Measurements from ENCODE around the gene CNMD. TPM values are rescaled to one million over a fixed set of nuclear protein-coding genes. Genes with fewer than 3 reads are reported as not detected.

CNMD gene
- total and polyA plus RNA-seq, 2 of the 4 experiments (the other 2 are of a cell fraction), result not detected

GRCh38 chr13:52734075-52734623 lies 5.5 kb downstream of the CNMD start:
- no CpG with 5 or more reads among the region's 4 CpGs for WGBS, 2 experiments (ENCODE audit: extremely low coverage in 2 of 2, insufficient read length in 1 of 2)
- Histone ChIP-seq H3K4me3 (ENCODE audit: insufficient read depth, low read depth, low read length) (no peak overlapping the region), H3K56ac (ENCODE audit: extremely low read depth, insufficient read depth, low read length) (no peak overlapping the region), H3K36me3 (ENCODE audit: control insufficient read depth, insufficient read depth, low read length) (no peaks in the 10 kb centered on the region), H3K27ac (ENCODE audit: insufficient read depth, low read length) (no peak overlapping the region), H2BK20ac (ENCODE audit: low read depth, low read length) (no peak overlapping the region), H2BK15ac (ENCODE audit: low read depth, low read length) (no peak overlapping the region), H2BK5ac (ENCODE audit: low read depth, low read length, poor library complexity, severe bottlenecking) (no peak overlapping the region), H4K91ac (ENCODE audit: insufficient read depth, low read depth, low read length) (no peak overlapping the region), H2BK120ac (ENCODE audit: low read depth, low read length) (no peak overlapping the region), H3K4me1 (ENCODE audit: control insufficient read depth, insufficient read depth, low read length) (no peaks in the 10 kb centered on the region; the same call in 1 of the 2 replicates), H3K18ac (ENCODE audit: low read depth, low read length) (no peak overlapping the region), H3K9me1 (ENCODE audit: insufficient read depth, low read length) (no peaks in the 10 kb centered on the region), H3K9ac (ENCODE audit: low read depth, low read length) (no peak overlapping the region), H3K79me1 (ENCODE audit: low read depth in 1 of 2, low read length in 2 of 2) (no peaks in the 10 kb centered on the region), H3K9me3 (ENCODE audit: control insufficient read depth, insufficient read depth, low read length) (no peaks in the 10 kb centered on the region), H4K20me1 (ENCODE audit: insufficient read depth, low read length) (no peaks in the 10 kb centered on the region), H3K23ac (ENCODE audit: low read depth, low read length) (no peak overlapping the region), H2AK5ac (ENCODE audit: low read depth, low read length) (no peak overlapping the region), H3K27me3 (ENCODE audit: control insufficient read depth, insufficient read depth, low read length) (peaks cover 11% of the 10 kb centered on the region), H3K14ac (replicated peaks; ENCODE audit: low read depth, low read length) (no peak overlapping the region), H4K8ac (ENCODE audit: low read depth in 2 of 2, low read length in 2 of 2) (no peak overlapping the region), H3K4me2 (ENCODE audit: low read depth, low read length) (no peak overlapping the region), H2AFZ (replicated peaks; ENCODE audit: low read length, poor library complexity) (no peak overlapping the region), H2AK9ac (replicated peaks; ENCODE audit: low read depth, low read length, poor library complexity) (no peak overlapping the region), H3K4ac (ENCODE audit: low read depth, low read length) (no peak overlapping the region), H4K5ac (ENCODE audit: low read depth, low read length) (no peak overlapping the region)
- no peak for TF ChIP-seq RCOR1 (IDR thresholded peaks at IDR 0.05; ENCODE audit: insufficient replicate concordance, low read length)
- no peak for TF ChIP-seq USF2 (IDR thresholded peaks at IDR 0.05; ENCODE audit: low read depth, low read length)
- no peak for TF ChIP-seq CHD1 (IDR thresholded peaks at IDR 0.05; ENCODE audit: low read depth, low read length)
- no peak for TF ChIP-seq CEBPB (IDR thresholded peaks at IDR 0.05; ENCODE audit: low read depth, low read length)
- no peak for TF ChIP-seq MAFK (IDR thresholded peaks at IDR 0.05; ENCODE audit: low read depth, low read length)
- no peak for TF ChIP-seq SMC3 (IDR thresholded peaks at IDR 0.05; ENCODE audit: low read depth, low read length)
- no peak for TF ChIP-seq ELK1 (IDR thresholded peaks at IDR 0.05; ENCODE audit: borderline replicate concordance, low read depth, low read length)
- TF ChIP-seq NFE2L2 (IDR thresholded peaks at IDR 0.05; ENCODE audit: low read depth, low read length), result no peak
- TF ChIP-seq MAZ (IDR thresholded peaks at IDR 0.05; ENCODE audit: borderline replicate concordance, low read depth, low read length), result no peak
- TF ChIP-seq MXI1 (IDR thresholded peaks at IDR 0.05; ENCODE audit: borderline replicate concordance, low read depth, low read length), result no peak
- no peak for TF ChIP-seq RAD21 (IDR thresholded peaks at IDR 0.05; ENCODE audit: low read length)
- no peak for TF ChIP-seq FOS (IDR thresholded peaks at IDR 0.05; ENCODE audit: low read depth, low read length)
- no peak for TF ChIP-seq POLR2A (IDR thresholded peaks at IDR 0.05; ENCODE audit: low read depth, low read length)
- intact Hi-C loops (cut with micrococcal nuclease), result no loop called here
- ChIA-PET POLR2A (ENCODE audit: unreplicated experiment) (no interaction called here), CTCF (no interaction called here)
- in situ Hi-C loops (cut with MboI; ENCODE audit: low sequenced_read_pairs), result no loop called here
- DNase-seq (no peak), ATAC-seq (ENCODE audit: low read depth) (no peak)
- no TSS peak for BruUV-seq (replicated peaks)
- dilution Hi-C loops (cut with HindIII; ENCODE audit: low sequenced_read_pairs, unreplicated experiment), result no loop called here
